K562 (cell line): ENCODE data around the gene METAP1D. TPM values are rescaled to one million over a fixed set of nuclear protein-coding genes. Genes with fewer than 3 reads are reported as not detected.

ENCODE experiments used
- ARNT ChIP-seq, 2 experiments: fragments of 450-650 bp; IDR thresholded peaks; 2 replicates each; pipeline ENCODE4 v1.6.1; 2016; ENCODE audit warnings: mild to moderate bottlenecking in 1 of 2
- DDX20 ChIP-seq: fragments of 450-650 bp; IDR thresholded peaks from 2 replicates; pipeline ENCODE4 v1.6.1; 2016; ENCODE audit warnings: missing genetic modification characterization, low read depth, mild to moderate bottlenecking, missing compliant biosample characterization, moderate library complexity
- EP400 ChIP-seq: fragments of 450-650 bp; IDR thresholded peaks from 2 replicates; pipeline ENCODE4 v1.6.1; 2017; ENCODE audit warnings: antibody characterized with exemption, mild to moderate bottlenecking, moderate library complexity
- FOSL1 ChIP-seq: fragments of 200-800 bp; sonication (Bioruptor generic); conservative IDR thresholded peaks from 2 replicates; pipeline ENCODE4 v1.6.1; 2016; ENCODE audit warnings: missing genetic modification characterization, missing compliant biosample characterization
- FOXP1 ChIP-seq: sonication (generic); formaldehyde crosslinking; IDR thresholded peaks from 2 replicates; pipeline ENCODE4 v1.8.0; 2022; ENCODE audit warnings: mild to moderate bottlenecking, missing genetic modification reagents
- HOXB6 ChIP-seq: fragments of 250-450 bp; sonication (Bioruptor Pico); IDR thresholded peaks from 2 replicates; pipeline ENCODE4 v1.5.1; 2022; ENCODE audit warnings: mild to moderate bottlenecking, borderline replicate concordance
- KDM4B ChIP-seq, 2 experiments: fragments of 450-650 bp in 1 of 2; sonication (generic) in 1 of 2; IDR thresholded peaks; 2 replicates each; pipeline ENCODE4 v1.6.1; 2016 to 2017; ENCODE audit warnings: borderline replicate concordance in 2 of 2, antibody characterized with exemption in 1 of 2, low read depth in 1 of 2, mild to moderate bottlenecking in 1 of 2
- KLF10 ChIP-seq: fragments of 250-450 bp; sonication (Bioruptor Pico); IDR thresholded peaks from 2 replicates; pipeline ENCODE4 v1.6.1; 2021; ENCODE audit warnings: matching md5 sums
- MBD2 ChIP-seq: sonication (generic); IDR thresholded peaks from 2 replicates; pipeline ENCODE4 v1.6.1; 2016; ENCODE audit warnings: low read depth, borderline replicate concordance
- NCOA2 ChIP-seq, 2 experiments: fragments of 450-650 bp; IDR thresholded peaks; 2 replicates each; pipeline ENCODE4 v1.6.1; 2018; ENCODE audit warnings: mild to moderate bottlenecking in 2 of 2, moderate library complexity in 1 of 2; ENCODE audit not compliant: partially characterized antibody in 2 of 2
- NFXL1 ChIP-seq: fragments of 450-650 bp; formaldehyde crosslinking; IDR thresholded peaks from 2 replicates; pipeline ENCODE4 v1.4.0; 2021; ENCODE audit warnings: mild to moderate bottlenecking
- PPARD ChIP-seq: fragments of 250-450 bp; sonication (Bioruptor Pico); IDR thresholded peaks from 2 replicates; pipeline ENCODE4 v1.8.0; 2022; ENCODE audit warnings: inconsistent platforms, mild to moderate bottlenecking, moderate library complexity
- ZFP30 ChIP-seq: fragments of 250-450 bp; sonication (Bioruptor Pico); IDR thresholded peaks from 2 replicates; pipeline ENCODE4 v1.8.0; 2022; ENCODE audit warnings: moderate library complexity, mild to moderate bottlenecking, inconsistent platforms, borderline replicate concordance
- ZNF445 ChIP-seq: fragments of 250-450 bp; sonication (Bioruptor Pico); IDR thresholded peaks from 2 replicates; pipeline ENCODE4 v1.4.0; 2020; ENCODE audit warnings: low read depth, mild to moderate bottlenecking, moderate library complexity
- polyA plus RNA-seq, 8 experiments: library from polyadenylated mRNA; depleted of rRNA in 4 of 8; stranded (reverse) in 5 of 8; unstranded in 3 of 8; fragments of >200 nt; fragmentation: Nextera tagmentation in 2 of 8; fragmentation: Illumina TruSeq in 1 of 8; extraction: Ambion mirVana in 2 of 8; extraction: Trizol in 1 of 8; gene quantifications; 2 replicates each; pipeline versions ENCODE4 v1.2.1 to v1.2.3, GENCODE V29; 2011 to 2014; ENCODE audit warnings: inconsistent platforms in 1 of 8, missing spikeins in 1 of 8
- total RNA-seq, 7 experiments: library from RNA; depleted of rRNA in 6 of 7; stranded (reverse); fragments of >200 nt in 6 of 7; fragmentation: Illumina TruSeq in 2 of 7; extraction: Trizol in 2 of 7; gene quantifications; 2 replicates each; pipeline versions ENCODE4 v1.2.1 to v1.2.3, GENCODE V29; 2011 to 2021; ENCODE audit warnings: low replicate concordance in 1 of 7
- TF ChIP-seq, protein P1 (sequence below): sonication (generic); IDR thresholded peaks from 2 replicates; pipeline ENCODE4 v1.6.1; 2016
- TF ChIP-seq, protein P2 (sequence below): fragments of 450-650 bp; formaldehyde crosslinking; IDR thresholded peaks from 2 replicates; pipeline ENCODE4 v1.4.0; 2020; ENCODE audit warnings: mild to moderate bottlenecking
- TF ChIP-seq, protein P3 (sequence below): IDR thresholded peaks from 3 replicates; pipeline ENCODE4 v1.6.1; 2011; ENCODE audit warnings: borderline replicate concordance, mild to moderate bottlenecking; ENCODE audit not compliant: insufficient read length, insufficient read depth
- TF ChIP-seq, protein P4 (sequence below): fragments of 450-650 bp; IDR thresholded peaks from 2 replicates; pipeline ENCODE4 v1.6.1; 2016; ENCODE audit warnings: antibody characterized with exemption
- TF ChIP-seq, protein P5 (sequence below): fragments of 450-650 bp; IDR thresholded peaks from 2 replicates; pipeline ENCODE4 v1.6.1; 2017; ENCODE audit warnings: antibody characterized with exemption, mild to moderate bottlenecking

Gene METAP1D
- total and polyA plus RNA-seq, 9 of the 15 experiments (the other 6 are each of a cell fraction or from before 2014, with no cell fraction given), result 8.0 to 23.4 (median 15.7) TPM

DNA sequence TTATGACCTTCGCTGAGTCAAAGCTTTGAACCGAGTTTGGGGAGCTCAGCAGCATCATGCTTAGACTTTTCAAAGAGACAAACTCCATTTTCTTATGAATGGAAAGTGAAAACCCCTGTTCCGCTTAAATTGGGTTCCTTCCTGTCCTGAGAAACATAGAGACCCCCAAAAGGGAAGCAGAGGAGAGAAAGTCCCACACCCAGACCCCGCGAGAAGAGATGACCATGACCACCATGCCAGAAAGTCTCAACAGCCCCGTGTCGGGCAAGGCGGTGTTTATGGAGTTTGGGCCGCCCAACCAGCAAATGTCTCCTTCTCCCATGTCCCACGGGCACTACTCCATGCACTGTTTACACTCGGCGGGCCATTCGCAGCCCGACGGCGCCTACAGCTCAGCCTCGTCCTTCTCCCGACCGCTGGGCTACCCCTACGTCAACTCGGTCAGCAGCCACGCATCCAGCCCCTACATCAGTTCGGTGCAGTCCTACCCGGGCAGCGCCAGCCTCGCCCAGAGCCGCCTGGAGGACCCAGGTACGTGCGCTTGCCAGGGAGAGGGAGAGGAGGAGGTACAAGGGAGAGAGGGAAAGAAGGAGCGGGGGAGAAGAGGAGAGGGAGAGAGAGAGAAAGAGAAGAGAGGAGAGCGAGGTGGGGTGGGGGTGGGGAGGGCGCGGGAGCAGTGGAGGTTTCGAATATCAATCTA is 85.9 kb downstream of the METAP1D start, which contains the start of gene DLX1 (continued):
- TF ChIP-seq, protein P1, sequence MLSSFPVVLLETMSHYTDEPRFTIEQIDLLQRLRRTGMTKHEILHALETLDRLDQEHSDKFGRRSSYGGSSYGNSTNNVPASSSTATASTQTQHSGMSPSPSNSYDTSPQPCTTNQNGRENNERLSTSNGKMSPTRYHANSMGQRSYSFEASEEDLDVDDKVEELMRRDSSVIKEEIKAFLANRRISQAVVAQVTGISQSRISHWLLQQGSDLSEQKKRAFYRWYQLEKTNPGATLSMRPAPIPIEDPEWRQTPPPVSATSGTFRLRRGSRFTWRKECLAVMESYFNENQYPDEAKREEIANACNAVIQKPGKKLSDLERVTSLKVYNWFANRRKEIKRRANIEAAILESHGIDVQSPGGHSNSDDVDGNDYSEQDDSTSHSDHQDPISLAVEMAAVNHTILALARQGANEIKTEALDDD, result no peak
- TF ChIP-seq KLF10 (CRISPR knock-in tag) (no peak), FOXP1 (CRISPR knock-in tag) (0 out of 2 replicates have a peak, but pooled peaks have one; percentile 16), NCOA2 (IDR thresholded peaks at IDR 0.05; ENCODE audit: partially characterized antibody in 2 of 2) (no peak), NFXL1 (no peak), HOXB6 (CRISPR knock-in tag) (no peak), PPARD (CRISPR knock-in tag) (no peak), FOSL1 (tag) (0 out of 2 replicates have a peak, but pooled peaks have one; percentile 37), MBD2 (no peak; the same call in 1 of the 2 replicates), DDX20 (tag) (no peak), ZNF445 (CRISPR knock-in tag) (no peak), ZFP30 (CRISPR knock-in tag) (no peak), EP400 (no peak; the same call in 1 of the 2 replicates), ARNT (IDR thresholded peaks at IDR 0.05) (peak in 1 of 2 experiments; percentile 51; a peak in 1 of 4 replicates), KDM4B (IDR thresholded peaks at IDR 0.05; ENCODE audit: borderline replicate concordance in 2 of 2, low read depth in 1 of 2) (no peak)
- TF ChIP-seq, protein P2, sequence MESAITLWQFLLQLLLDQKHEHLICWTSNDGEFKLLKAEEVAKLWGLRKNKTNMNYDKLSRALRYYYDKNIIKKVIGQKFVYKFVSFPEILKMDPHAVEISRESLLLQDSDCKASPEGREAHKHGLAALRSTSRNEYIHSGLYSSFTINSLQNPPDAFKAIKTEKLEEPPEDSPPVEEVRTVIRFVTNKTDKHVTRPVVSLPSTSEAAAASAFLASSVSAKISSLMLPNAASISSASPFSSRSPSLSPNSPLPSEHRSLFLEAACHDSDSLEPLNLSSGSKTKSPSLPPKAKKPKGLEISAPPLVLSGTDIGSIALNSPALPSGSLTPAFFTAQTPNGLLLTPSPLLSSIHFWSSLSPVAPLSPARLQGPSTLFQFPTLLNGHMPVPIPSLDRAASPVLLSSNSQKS (CRISPR knock-in tag), result no peak
- TF ChIP-seq, protein P3, sequence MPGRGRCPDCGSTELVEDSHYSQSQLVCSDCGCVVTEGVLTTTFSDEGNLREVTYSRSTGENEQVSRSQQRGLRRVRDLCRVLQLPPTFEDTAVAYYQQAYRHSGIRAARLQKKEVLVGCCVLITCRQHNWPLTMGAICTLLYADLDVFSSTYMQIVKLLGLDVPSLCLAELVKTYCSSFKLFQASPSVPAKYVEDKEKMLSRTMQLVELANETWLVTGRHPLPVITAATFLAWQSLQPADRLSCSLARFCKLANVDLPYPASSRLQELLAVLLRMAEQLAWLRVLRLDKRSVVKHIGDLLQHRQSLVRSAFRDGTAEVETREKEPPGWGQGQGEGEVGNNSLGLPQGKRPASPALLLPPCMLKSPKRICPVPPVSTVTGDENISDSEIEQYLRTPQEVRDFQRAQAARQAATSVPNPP, result no peak
- TF ChIP-seq, protein P4, sequence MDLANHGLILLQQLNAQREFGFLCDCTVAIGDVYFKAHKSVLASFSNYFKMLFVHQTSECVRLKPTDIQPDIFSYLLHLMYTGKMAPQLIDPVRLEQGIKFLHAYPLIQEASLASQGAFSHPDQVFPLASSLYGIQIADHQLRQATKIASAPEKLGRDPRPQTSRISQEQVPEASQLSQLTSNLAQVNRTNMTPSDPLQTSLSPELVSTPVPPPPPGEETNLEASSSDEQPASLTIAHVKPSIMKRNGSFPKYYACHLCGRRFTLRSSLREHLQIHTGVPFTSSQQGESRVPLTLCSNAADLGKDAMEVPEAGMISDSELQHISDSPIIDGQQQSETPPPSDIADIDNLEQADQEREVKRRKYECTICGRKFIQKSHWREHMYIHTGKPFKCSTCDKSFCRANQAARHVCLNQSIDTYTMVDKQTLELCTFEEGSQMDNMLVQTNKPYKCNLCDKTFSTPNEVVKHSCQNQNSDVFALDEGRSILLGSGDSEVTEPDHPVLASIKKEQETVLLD, result peak; percentile 69; the same call in 1 of the 2 replicates
- TF ChIP-seq, protein P5, sequence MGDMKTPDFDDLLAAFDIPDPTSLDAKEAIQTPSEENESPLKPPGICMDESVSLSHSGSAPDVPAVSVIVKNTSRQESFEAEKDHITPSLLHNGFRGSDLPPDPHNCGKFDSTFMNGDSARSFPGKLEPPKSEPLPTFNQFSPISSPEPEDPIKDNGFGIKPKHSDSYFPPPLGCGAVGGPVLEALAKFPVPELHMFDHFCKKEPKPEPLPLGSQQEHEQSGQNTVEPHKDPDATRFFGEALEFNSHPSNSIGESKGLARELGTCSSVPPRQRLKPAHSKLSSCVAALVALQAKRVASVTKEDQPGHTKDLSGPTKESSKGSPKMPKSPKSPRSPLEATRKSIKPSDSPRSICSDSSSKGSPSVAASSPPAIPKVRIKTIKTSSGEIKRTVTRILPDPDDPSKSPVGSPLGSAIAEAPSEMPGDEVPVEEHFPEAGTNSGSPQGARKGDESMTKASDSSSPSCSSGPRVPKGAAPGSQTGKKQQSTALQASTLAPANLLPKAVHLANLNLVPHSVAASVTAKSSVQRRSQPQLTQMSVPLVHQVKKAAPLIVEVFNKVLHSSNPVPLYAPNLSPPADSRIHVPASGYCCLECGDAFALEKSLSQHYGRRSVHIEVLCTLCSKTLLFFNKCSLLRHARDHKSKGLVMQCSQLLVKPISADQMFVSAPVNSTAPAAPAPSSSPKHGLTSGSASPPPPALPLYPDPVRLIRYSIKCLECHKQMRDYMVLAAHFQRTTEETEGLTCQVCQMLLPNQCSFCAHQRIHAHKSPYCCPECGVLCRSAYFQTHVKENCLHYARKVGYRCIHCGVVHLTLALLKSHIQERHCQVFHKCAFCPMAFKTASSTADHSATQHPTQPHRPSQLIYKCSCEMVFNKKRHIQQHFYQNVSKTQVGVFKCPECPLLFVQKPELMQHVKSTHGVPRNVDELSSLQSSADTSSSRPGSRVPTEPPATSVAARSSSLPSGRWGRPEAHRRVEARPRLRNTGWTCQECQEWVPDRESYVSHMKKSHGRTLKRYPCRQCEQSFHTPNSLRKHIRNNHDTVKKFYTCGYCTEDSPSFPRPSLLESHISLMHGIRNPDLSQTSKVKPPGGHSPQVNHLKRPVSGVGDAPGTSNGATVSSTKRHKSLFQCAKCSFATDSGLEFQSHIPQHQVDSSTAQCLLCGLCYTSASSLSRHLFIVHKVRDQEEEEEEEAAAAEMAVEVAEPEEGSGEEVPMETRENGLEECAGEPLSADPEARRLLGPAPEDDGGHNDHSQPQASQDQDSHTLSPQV, result 0 out of 2 replicates have a peak, but pooled peaks have one; percentile 43
